ENCODE results near the gene PIAS4.

Gene PIAS4

DNA sequence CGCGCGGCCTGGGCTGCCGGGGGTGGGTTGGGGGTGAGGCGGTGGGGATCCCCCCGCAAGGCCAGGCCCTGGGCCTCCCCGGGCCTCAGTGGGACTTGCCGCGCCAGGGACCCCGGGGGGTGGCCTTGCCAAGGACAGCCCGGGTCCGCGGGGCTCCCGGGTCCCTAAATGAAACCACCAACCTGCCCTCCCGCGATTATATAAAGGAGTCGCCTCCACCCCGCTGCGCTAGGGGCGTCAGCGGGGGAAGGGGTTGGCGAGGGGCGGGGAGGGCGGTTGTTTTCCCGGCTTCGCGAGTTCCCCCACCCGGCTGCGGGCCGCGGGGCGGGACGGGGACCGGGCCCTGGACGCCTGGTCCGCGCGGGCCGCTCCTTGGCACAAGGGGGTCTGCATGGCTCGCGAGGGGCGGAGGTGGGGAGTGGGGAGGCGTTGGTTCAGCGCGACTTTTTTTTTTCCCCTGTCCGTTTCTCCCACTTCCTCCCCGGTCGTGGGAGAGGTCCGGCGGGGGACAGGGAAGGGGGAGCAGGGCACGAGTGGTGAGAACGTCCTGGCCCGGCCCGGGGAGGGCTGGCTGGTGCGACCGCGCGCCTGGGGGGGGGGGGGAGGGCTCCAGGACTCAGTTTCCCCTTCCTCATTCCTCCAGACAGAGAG lies 60.0 kb downstream of the PIAS4 start:
- peak overlapping the region; percentile 61 for H3K4me3 ChIP-seq (ENCODE audit: low read depth, low read length)
- TF ChIP-seq, protein P1, sequence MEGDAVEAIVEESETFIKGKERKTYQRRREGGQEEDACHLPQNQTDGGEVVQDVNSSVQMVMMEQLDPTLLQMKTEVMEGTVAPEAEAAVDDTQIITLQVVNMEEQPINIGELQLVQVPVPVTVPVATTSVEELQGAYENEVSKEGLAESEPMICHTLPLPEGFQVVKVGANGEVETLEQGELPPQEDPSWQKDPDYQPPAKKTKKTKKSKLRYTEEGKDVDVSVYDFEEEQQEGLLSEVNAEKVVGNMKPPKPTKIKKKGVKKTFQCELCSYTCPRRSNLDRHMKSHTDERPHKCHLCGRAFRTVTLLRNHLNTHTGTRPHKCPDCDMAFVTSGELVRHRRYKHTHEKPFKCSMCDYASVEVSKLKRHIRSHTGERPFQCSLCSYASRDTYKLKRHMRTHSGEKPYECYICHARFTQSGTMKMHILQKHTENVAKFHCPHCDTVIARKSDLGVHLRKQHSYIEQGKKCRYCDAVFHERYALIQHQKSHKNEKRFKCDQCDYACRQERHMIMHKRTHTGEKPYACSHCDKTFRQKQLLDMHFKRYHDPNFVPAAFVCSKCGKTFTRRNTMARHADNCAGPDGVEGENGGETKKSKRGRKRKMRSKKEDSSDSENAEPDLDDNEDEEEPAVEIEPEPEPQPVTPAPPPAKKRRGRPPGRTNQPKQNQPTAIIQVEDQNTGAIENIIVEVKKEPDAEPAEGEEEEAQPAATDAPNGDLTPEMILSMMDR (IDR thresholded peaks at IDR 0.05; ENCODE audit: low read depth, low read length, missing control alignments), result no peak
- no peak for DNase-seq (ENCODE audit: low read depth)
- in situ Hi-C loops (cut with HindIII; ENCODE audit: low sequenced_read_pairs), result loop anchor here (10.0 kb wide), 1 partner anchor 137 kb away; no protein-coding TSS in a partner anchor

DNA sequence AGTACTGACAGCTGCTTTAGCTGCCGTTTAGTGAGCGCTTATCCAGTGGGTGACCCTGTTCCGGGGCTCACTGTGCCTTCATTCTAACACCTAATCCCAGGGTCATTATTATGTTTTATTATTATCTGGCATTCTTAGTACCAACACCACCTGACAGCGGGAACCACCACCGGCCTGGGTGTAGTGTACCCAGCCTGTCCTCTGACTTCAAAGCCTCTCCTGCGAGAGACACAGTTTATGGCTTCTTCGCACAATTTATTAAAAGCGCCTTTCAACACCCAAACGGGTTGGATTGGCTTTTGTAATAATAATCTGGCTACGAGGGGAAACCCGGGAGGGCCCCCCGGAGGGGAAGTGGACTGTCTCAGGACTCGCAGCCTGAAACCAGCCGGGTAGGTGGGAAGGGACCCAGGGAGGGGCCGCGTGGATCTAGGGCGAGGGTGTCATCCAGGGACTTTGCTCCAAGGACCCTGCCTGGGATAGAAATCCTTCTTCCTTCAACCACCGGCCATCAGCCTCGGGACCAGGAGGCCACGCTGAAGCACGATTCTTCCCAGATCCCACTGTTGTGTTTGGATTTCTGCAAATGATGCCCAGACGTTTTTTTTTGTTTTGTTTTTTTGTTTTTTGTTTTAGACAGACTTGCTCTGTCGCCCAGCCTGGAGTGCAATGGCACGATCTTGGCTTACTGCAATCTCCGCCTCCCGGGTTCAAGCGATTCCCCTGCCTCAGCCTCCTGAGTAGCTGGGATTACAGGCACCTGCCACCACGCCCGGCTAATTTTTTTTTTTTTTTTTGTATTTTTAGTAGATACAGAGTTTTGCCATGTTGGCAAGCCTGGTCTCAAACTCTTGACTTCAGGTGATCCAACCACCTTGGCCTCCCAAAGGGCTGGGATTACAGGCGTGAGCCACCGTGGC lies 60.8 kb downstream of the PIAS4 start:
- no peak for DNase-seq (ENCODE audit: low read depth)
- peak overlapping the region; percentile 61 for H3K4me3 ChIP-seq (ENCODE audit: low read depth, low read length)
- TF ChIP-seq, protein P1 (IDR thresholded peaks at IDR 0.05; ENCODE audit: low read depth, low read length, missing control alignments), result no peak
- in situ Hi-C loops (cut with HindIII; ENCODE audit: low sequenced_read_pairs), result loop anchor here (10.0 kb wide), 1 partner anchor 136 kb away; no protein-coding TSS in a partner anchor

DNA sequence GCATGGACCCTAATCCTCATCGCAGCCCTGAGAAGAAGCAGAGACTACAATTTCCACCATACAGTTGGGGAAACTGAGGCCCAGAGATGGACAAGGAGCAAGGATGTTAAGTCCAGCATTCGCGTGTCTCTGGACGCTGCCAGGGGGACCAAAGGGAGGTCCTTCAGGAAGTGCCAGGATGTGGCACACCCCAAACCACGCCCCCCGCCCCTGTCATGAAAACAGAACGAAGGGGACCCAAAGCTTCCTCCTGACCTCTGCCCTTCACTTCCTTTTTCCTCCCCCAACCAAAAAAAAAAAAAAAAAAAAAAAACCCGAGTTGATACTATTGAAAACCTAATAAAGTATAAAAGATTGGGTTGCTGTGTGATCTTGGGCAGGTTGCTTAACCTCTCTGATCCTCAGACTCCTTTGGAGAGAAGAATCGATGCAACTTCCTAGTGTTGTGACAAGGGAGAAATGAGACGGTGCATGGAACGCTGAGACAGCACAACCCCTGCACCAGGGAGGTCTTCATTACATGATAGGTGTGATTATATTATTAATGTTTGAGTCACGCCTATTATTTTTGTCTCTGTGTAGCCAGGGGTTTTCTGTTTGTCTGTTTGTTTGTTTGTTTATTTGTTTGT lies 61.9 kb downstream of the PIAS4 start:
- no peak for DNase-seq (ENCODE audit: low read depth)
- H3K4me3 ChIP-seq (ENCODE audit: low read depth, low read length), result no peak overlapping the region
- in situ Hi-C loops (cut with HindIII; ENCODE audit: low sequenced_read_pairs), result loop anchor here (10.0 kb wide), 1 partner anchor 135 kb away; no protein-coding TSS in a partner anchor
- TF ChIP-seq, protein P1 (IDR thresholded peaks at IDR 0.05; ENCODE audit: low read depth, low read length, missing control alignments), result no peak

DNA sequence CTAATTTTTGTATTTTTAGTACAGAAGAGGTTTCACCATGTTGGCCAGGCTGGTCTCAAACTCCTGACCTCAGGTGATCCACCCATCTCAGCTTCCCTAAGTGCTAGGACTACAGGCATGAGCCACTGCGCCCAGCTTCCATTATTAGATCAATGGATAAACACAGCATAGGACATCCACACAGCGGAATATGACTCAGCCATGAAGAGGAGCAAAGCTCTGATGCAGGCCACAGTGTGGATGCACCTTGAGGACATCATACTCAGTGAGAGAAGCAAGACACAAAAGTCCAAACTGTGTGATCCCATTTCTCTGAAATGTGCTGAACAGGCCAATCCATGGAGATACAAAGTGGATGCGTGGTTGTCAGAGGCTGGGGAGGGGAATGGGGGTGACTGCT lies 64.1 kb downstream of the PIAS4 start:
- in situ Hi-C loops (cut with HindIII; ENCODE audit: low sequenced_read_pairs), result no loop called here

DNA sequence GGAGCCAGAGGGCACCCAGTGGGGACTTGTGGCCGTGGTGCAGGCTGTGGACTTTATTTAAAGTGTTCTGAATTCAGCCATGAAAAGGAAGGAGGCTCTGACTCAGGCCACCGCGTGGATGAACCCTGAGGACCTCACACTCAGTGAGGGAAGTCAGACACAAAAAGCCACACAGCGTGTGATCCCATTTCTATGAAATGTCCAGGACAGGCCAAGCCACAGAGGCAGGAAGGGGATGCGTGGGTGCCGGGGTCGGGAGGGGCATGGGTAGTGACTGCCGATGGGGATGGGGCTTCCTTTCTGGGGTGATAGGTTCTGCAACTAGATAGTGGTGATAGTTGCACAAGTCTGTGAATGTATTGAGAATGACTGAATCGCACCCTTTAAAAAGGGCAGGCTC lies 67.8 kb downstream of the PIAS4 start:
- no peak overlapping the region for H3K4me3 ChIP-seq (ENCODE audit: low read depth, low read length)
- in situ Hi-C loops (cut with HindIII; ENCODE audit: low sequenced_read_pairs), result no loop called here
- DNase-seq (ENCODE audit: low read depth), result no peak
- TF ChIP-seq, protein P1 (IDR thresholded peaks at IDR 0.05; ENCODE audit: low read depth, low read length, missing control alignments), result no peak

More for the DNA sequence above, 64.1 kb downstream of the PIAS4 start:
- no peak for DNase-seq (ENCODE audit: low read depth)
- TF ChIP-seq, protein P1 (IDR thresholded peaks at IDR 0.05; ENCODE audit: low read depth, low read length, missing control alignments), result no peak
- H3K4me3 ChIP-seq (ENCODE audit: low read depth, low read length), result no peak overlapping the region

DNA sequence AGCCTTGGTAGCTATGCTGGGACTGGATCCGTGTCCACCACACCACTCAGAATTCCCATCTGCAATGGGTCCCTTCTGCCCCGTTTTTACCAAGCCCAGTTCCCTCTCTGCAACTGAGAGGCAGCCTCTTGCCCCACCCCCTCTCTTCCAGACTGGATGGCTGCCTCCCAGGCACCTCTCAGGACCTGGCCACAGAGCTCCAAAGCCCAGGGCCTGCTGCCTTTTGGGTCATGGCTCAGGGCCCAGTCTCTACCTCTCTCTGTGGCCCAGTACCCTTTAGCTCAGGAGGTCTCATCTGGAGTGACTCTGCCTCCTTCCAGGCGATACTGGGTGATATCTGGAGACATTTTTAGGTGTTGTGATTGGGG lies 69.5 kb downstream of the PIAS4 start:
- DNase-seq (ENCODE audit: low read depth), result no peak
- in situ Hi-C loops (cut with HindIII; ENCODE audit: low sequenced_read_pairs), result no loop called here
- TF ChIP-seq, protein P1 (IDR thresholded peaks at IDR 0.05; ENCODE audit: low read depth, low read length, missing control alignments), result no peak
- no peak overlapping the region for H3K4me3 ChIP-seq (ENCODE audit: low read depth, low read length)
